Measurements from ENCODE around the gene C1S. TPM values are rescaled to one million over a fixed set of nuclear protein-coding genes. Genes with fewer than 3 reads are reported as not detected.

The C1S gene
- total RNA-seq, 1 experiment from 2014 or later: 21.2 TPM

- no peaks in the 10 kb centered on the region for H3K27me3 ChIP-seq
- no peak overlapping the region for H3K4me3 ChIP-seq
- H3K9me3 ChIP-seq: no peaks in the 10 kb centered on the region
- H3K36me3 ChIP-seq: peaks cover under 1% of the 10 kb centered on the region; the same call in 1 of the 2 replicates
- no peak for DNase-seq
Measured at GRCh38 chr12:7090222-7090998, 29.9 kb downstream of the C1S start.

GRCh38 chr12:7091171-7091570, 30.7 kb downstream of the C1S start:
- Histone ChIP-seq H3K9me3 (no peaks in the 10 kb centered on the region), H3K36me3 (no peaks in the 10 kb centered on the region), H3K4me3 (no peak overlapping the region), H3K27me3 (no peaks in the 10 kb centered on the region)
- no peak for DNase-seq

GRCh38 chr12:7091660-7092228, 31.2 kb downstream of the C1S start:
- no peaks in the 10 kb centered on the region for H3K27me3 ChIP-seq
- peak overlapping the region; percentile 45 for H3K4me3 ChIP-seq
- no peak for DNase-seq

GRCh38 chr12:7092229-7092985, 31.9 kb downstream of the C1S start, which contains the start of gene C1R:
C1R (minus strand) TSS chr12:7092445; CDS start chr12:7092388, 57 bp downstream.
- H3K36me3 ChIP-seq: no peaks in the 10 kb centered on the region
- H3K9me3 ChIP-seq: no peaks in the 10 kb centered on the region
- peak; percentile 76 for DNase-seq
- H3K27me3 ChIP-seq: no peaks in the 10 kb centered on the region
- peak within 1 kb of the TSS; percentile 45 for H3K4me3 ChIP-seq

More at GRCh38 chr12:7091660-7092228, 31.2 kb downstream of the C1S start:
- Histone ChIP-seq H3K9me3 (no peaks in the 10 kb centered on the region), H3K36me3 (no peaks in the 10 kb centered on the region)

GRCh38 chr12:7092986-7093460, 32.5 kb downstream of the C1S start:
- DNase-seq: no peak
- no peaks in the 10 kb centered on the region for H3K27me3 ChIP-seq
- no peaks in the 10 kb centered on the region for H3K9me3 ChIP-seq
- H3K36me3 ChIP-seq: no peaks in the 10 kb centered on the region
- no peak overlapping the region for H3K4me3 ChIP-seq

- no peaks in the 10 kb centered on the region for H3K36me3 ChIP-seq
Measured at GRCh38 chr12:7093486-7093885, 33.0 kb downstream of the C1S start.

GRCh38 chr12:7093892-7094291, 33.4 kb downstream of the C1S start:
- no peak for DNase-seq
- H3K9me3 ChIP-seq: no peaks in the 10 kb centered on the region
- H3K4me3 ChIP-seq: no peak overlapping the region
- no peaks in the 10 kb centered on the region for H3K36me3 ChIP-seq
- no peaks in the 10 kb centered on the region for H3K27me3 ChIP-seq

More at GRCh38 chr12:7093486-7093885, 33.0 kb downstream of the C1S start:
- no peak overlapping the region for H3K4me3 ChIP-seq
- H3K27me3 ChIP-seq: no peaks in the 10 kb centered on the region
- no peaks in the 10 kb centered on the region for H3K9me3 ChIP-seq
- DNase-seq: no peak

GRCh38 chr12:7096006-7096932, 35.8 kb downstream of the C1S start:
- no peaks in the 10 kb centered on the region for H3K9me3 ChIP-seq
- no peak for DNase-seq
- H3K4me3 ChIP-seq: no peak overlapping the region
- H3K27me3 ChIP-seq: no peaks in the 10 kb centered on the region
- H3K36me3 ChIP-seq: no peaks in the 10 kb centered on the region

- Histone ChIP-seq H3K9me3 (no peaks in the 10 kb centered on the region), H3K36me3 (no peaks in the 10 kb centered on the region), H3K27me3 (no peaks in the 10 kb centered on the region), H3K4me3 (no peak overlapping the region)
- DNase-seq: no peak
Measured at GRCh38 chr12:7096979-7097378, 36.5 kb downstream of the C1S start.

GRCh38 chr12:7099290-7099996, 38.9 kb downstream of the C1S start:
- H3K4me3 ChIP-seq: no peak overlapping the region
- no peak for DNase-seq
- no peaks in the 10 kb centered on the region for H3K27me3 ChIP-seq
- no peaks in the 10 kb centered on the region for H3K36me3 ChIP-seq
- H3K9me3 ChIP-seq: no peaks in the 10 kb centered on the region

GRCh38 chr12:7100239-7100638, 39.7 kb downstream of the C1S start:
- H3K4me3 ChIP-seq: no peak overlapping the region
- H3K27me3 ChIP-seq: no peaks in the 10 kb centered on the region
- no peak for DNase-seq
- H3K36me3 ChIP-seq: no peaks in the 10 kb centered on the region
- no peaks in the 10 kb centered on the region for H3K9me3 ChIP-seq

- peaks cover 4% of the 10 kb centered on the region; the same call in 1 of the 2 replicates for H3K9me3 ChIP-seq
- DNase-seq: no peak
- no peaks in the 10 kb centered on the region for H3K36me3 ChIP-seq
- no peaks in the 10 kb centered on the region for H3K27me3 ChIP-seq
- no peak overlapping the region for H3K4me3 ChIP-seq
Measured at GRCh38 chr12:7101047-7101693, 40.7 kb downstream of the C1S start.

- Histone ChIP-seq H3K9me3 (peaks cover 6% of the 10 kb centered on the region; the same call in 1 of the 2 replicates), H3K27me3 (no peaks in the 10 kb centered on the region), H3K36me3 (no peaks in the 10 kb centered on the region), H3K4me3 (no peak overlapping the region)
- no peak for DNase-seq
Measured at GRCh38 chr12:7101694-7102131, 41.2 kb downstream of the C1S start.

- Histone ChIP-seq H3K27me3 (no peaks in the 10 kb centered on the region), H3K9me3 (peaks cover 6% of the 10 kb centered on the region; the same call in 1 of the 2 replicates)
- DNase-seq: no peak
Measured at GRCh38 chr12:7102582-7102981, 42.1 kb downstream of the C1S start.

More at GRCh38 chr12:7102582-7102981, 42.1 kb downstream of the C1S start:
- Histone ChIP-seq H3K4me3 (no peak overlapping the region), H3K36me3 (no peaks in the 10 kb centered on the region)
